ENCODE data around the gene TRMT61B. TPM values are rescaled to one million over a fixed set of nuclear protein-coding genes. Genes with fewer than 3 reads are reported as not detected.

The TRMT61B gene
- total and polyA plus RNA-seq, 9 of the 15 experiments (the other 6 are each of a cell fraction or from before 2014, with no cell fraction given), result 13.2 to 28.3 (median 19.5) TPM

GRCh38 chr2:28870146-28870891 lies at the start of gene TRMT61B (continued):
- TF ChIP-seq MLLT1 (IDR thresholded peaks at IDR 0.05), result peak in 1 of 2 experiments; percentile 99; a peak in 2 of 4 replicates
- no peak for TF ChIP-seq PYGO2 (tag; IDR thresholded peaks at IDR 0.05)
- TF ChIP-seq IFI16 (CRISPR knock-in tag; IDR thresholded peaks at IDR 0.05), result no peak
- TF ChIP-seq ELF2 (CRISPR knock-in tag; IDR thresholded peaks at IDR 0.05), result peak; percentile 45; the same call in 1 of the 2 replicates
- TF ChIP-seq FOXK2 (conservative IDR thresholded peaks at IDR 0.05 in 1 of 2, IDR thresholded peaks at IDR 0.05 in 1 of 2; ENCODE audit: low read depth in 2 of 2), result peak; percentile 91 to 96
- TF ChIP-seq LEF1 (IDR thresholded peaks at IDR 0.05), result 0 out of 2 replicates have a peak, but pooled peaks have one; percentile 35
- peak; percentile 89 for TF ChIP-seq ELF1 (tag; IDR thresholded peaks at IDR 0.05)
- 0 out of 2 replicates have a peak, but pooled peaks have one; percentile 71 for TF ChIP-seq ZBED1 (IDR thresholded peaks at IDR 0.05)
- no peak for TF ChIP-seq HDAC3 (IDR thresholded peaks at IDR 0.05; ENCODE audit: borderline replicate concordance, partially characterized antibody)
- peak; percentile 99 for TF ChIP-seq SETDB1 (IDR thresholded peaks at IDR 0.05; ENCODE audit: low read length)
- peak; percentile 65 for TF ChIP-seq EGR1 (conservative IDR thresholded peaks at IDR 0.05)
- TF ChIP-seq NR3C1 (CRISPR knock-in tag; IDR thresholded peaks at IDR 0.05), result no peak
- TF ChIP-seq HDAC2 (IDR thresholded peaks at IDR 0.05), result 0 out of 2 replicates have a peak, but pooled peaks have one; percentile 35
- peak; percentile 98 for TF ChIP-seq SIN3B (IDR thresholded peaks at IDR 0.05; ENCODE audit: low read depth)
- 0 out of 2 replicates have a peak, but pooled peaks have one; percentile 46 for TF ChIP-seq ZNF57 (CRISPR knock-in tag; IDR thresholded peaks at IDR 0.05)
- no peak; the same call in 1 of the 2 replicates for TF ChIP-seq NR2C2 (CRISPR knock-in tag; IDR thresholded peaks at IDR 0.05)
- TF ChIP-seq NR2C2 (tag; IDR thresholded peaks at IDR 0.05), result peak; percentile 92
- TF ChIP-seq DIDO1 (tag; IDR thresholded peaks at IDR 0.05; ENCODE audit: low read depth), result peak; percentile 97
- TF ChIP-seq ATF3 (IDR thresholded peaks at IDR 0.05), result peak; percentile 35
- TF ChIP-seq ATF3 (CRISPR knock-in tag; conservative IDR thresholded peaks at IDR 0.05), result no peak
- TF ChIP-seq KLF13 (tag; IDR thresholded peaks at IDR 0.05; ENCODE audit: borderline replicate concordance, low read depth), result peak; percentile 90; the same call in 1 of the 2 replicates
- peak; percentile 100 for TF ChIP-seq CREM (IDR thresholded peaks at IDR 0.05; ENCODE audit: low read depth)
- TF ChIP-seq NR2F6 (CRISPR knock-in tag; IDR thresholded peaks at IDR 0.05), result no peak
- peak; percentile 98 for TF ChIP-seq POLR2A (conservative IDR thresholded peaks at IDR 0.05)
- peak; percentile 62; the same call in 1 of the 2 replicates for TF ChIP-seq POLR2AphosphoS2 (IDR thresholded peaks at IDR 0.05; ENCODE audit: low read length)
- TF ChIP-seq NKRF (IDR thresholded peaks at IDR 0.05; ENCODE audit: borderline replicate concordance), result peak; percentile 81; the same call in 1 of the 2 replicates
- peak; percentile 34; the same call in 1 of the 2 replicates for TF ChIP-seq SPI1 (IDR thresholded peaks at IDR 0.05; ENCODE audit: borderline replicate concordance, low read depth, low read length)
- no peak for TF ChIP-seq KAT7 (CRISPR knock-in tag; IDR thresholded peaks at IDR 0.05; ENCODE audit: borderline replicate concordance)
